Mesenteric fat pad (tissue), 1 donor: ENCODE results near the gene CACNA2D1. TPM values are rescaled to one million over a fixed set of nuclear protein-coding genes. Genes with fewer than 3 reads are reported as not detected.
"Not testable (repeated sequence)": the region's sequence is repeated elsewhere in the genome, so short reads cannot be mapped to it uniquely, and the experiment has no call there.

Experiments used
- DNase-seq: peaks from one replicate; pipeline ENCODE4 v3.0.0-alpha.2; 2020; ENCODE audit warnings: low spot score
- total RNA-seq: library from RNA; stranded (reverse); fragmentation: NEBNext Ultra II Directional; extraction: Animal tissue kit (Norgen Biotek cat#: 25700); gene quantifications from one replicate; pipeline ENCODE4 v1.2.1, GENCODE V29; 2021
- donor health status: DM: yes; HTN: yes; CAD: no.

CACNA2D1 gene
- total RNA-seq, 1 donor from 2014 or later: 33.5 TPM

DNA sequence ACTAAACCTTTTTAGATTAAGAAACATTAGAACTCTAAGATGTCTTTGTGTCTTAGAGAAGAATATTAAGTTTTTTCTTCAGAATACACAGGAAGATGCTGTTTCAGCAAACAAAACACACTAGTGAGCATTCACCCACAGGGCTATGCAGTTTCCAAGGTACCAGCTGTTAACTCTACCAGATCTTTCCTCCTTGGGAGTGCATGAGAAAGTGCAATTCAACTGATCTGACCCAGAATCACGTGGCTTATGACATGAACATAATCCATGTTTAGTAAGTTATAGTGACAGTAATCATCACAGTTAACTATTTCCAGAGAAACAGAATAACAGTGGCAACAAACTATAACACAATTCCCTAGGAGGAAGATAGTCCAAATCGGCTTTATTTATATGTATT lies 270.7 kb downstream of the CACNA2D1 start:
- no peak for DNase-seq

GRCh38 chr7:82172017-82172416 lies 271.6 kb downstream of the CACNA2D1 start:
- no peak for DNase-seq

- DNase-seq: no peak
Observed at GRCh38 chr7:82167558-82168314, 275.8 kb downstream of the CACNA2D1 start.

DNA sequence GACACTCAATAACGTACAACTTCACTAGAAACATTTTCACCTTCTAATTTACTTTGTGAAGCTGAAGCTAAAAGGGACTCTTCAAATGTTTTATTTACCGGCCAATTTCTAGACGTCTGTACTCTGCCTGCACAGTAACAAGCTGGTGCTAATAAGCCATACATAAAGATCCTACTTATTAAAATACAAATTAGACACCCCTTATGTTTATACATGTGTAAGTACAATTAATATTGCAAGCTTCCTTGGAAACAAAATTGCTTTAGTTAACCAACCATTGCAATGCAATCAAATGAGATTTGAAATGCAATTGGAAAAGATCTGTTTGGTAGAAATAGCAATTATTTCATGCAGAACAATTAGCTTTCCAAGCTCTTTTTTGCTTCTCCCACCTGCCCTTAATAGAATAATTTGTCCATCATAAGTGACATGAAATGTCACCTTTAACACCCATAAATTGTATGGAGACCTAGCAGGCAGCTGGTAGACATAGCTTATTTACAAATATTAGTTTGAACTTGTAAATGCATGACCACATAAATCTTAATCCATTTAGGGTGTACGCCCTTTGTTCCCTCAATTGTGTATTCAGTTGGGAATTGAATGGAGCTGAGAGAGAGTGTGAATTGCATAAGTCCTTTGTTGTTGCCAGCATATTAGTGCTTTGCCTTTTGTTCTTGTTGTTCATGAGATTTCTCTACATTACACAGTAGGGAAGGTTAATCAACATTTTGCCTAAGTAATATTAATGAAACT lies 277.1 kb downstream of the CACNA2D1 start:
- no peak for DNase-seq

DNA sequence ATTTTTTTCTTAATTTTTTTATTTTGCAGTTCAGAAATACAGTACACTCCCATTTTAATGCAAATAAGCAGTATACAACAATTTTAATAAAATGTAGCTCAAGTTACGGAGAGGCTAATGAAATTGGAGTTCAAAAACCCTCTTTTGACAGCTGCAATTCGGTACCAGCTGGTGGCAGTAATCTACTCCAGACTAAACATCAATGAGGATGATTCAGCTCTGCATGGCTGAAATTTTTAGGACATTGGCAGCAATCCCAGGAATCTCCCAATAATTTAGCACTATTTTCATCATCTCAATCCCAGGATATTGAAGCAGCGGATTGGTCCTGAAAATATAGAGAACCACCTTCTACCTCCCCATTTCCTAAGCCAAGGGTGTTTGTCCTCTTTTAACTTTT lies 278.8 kb downstream of the CACNA2D1 start:
- DNase-seq: no peak

GRCh38 chr7:82164410-82164809 lies 279.2 kb downstream of the CACNA2D1 start:
- no peak for DNase-seq

GRCh38 chr7:82163586-82163985 lies 280.0 kb downstream of the CACNA2D1 start:
- DNase-seq: no peak

DNA sequence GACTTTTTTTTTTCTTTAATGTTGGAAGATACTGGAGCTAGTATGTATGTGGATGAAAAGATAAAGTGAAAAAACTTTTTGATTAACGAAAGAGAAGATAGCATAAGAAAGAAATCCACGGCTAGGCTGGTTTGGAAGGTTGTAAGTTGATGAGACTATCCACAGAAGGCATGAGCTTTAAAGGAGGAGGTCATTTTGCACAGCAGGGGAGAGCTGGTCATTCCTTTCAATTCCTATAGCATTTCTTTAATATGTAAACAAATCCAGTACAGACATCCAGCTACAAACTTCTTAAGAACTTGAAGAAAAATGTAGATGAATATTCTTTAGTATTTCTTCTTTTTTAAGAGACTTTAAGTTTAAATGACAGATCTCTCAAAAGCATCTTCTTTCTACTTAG lies 281.3 kb downstream of the CACNA2D1 start:
- no peak for DNase-seq

DNA sequence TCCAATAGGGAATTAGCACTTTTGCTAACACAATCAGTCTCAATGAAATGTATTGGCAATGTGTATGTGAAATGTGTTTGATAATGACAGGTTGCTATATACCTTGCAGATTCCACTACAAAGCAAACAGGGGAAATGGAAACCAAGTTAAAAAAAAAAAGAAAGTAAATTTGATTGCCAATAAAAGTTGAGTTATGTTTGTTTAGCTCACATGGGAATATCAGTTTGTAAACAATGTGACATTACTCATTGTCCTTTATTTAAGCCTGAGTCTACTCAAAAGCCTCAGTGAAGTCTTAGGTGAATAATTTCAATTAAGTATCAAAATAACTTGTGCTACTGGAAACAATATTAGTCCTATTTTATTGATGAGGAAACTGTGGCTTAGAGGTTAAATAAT lies 285.2 kb downstream of the CACNA2D1 start:
- no peak for DNase-seq

GRCh38 chr7:82156893-82157292 lies 286.7 kb downstream of the CACNA2D1 start:
- no peak for DNase-seq

DNA sequence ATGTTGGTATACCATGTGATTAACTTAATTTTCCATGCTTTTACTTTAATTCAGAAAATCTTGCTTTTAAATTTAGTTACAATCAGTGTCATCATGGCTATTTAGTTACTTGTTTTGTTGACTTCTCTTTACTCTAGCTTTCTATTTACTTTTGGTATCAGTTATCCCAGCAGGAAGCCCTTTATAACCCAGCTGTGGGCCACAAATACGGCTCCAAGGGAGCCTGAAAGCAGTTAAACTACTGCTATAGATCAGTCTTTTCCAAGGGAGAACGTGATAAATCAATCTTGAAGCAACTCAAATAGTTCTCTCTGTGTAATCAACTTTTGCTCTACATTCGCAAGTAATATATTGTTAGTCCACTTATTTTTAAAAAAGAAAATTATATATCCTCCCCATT lies 287.4 kb downstream of the CACNA2D1 start:
- DNase-seq: no peak

DNA sequence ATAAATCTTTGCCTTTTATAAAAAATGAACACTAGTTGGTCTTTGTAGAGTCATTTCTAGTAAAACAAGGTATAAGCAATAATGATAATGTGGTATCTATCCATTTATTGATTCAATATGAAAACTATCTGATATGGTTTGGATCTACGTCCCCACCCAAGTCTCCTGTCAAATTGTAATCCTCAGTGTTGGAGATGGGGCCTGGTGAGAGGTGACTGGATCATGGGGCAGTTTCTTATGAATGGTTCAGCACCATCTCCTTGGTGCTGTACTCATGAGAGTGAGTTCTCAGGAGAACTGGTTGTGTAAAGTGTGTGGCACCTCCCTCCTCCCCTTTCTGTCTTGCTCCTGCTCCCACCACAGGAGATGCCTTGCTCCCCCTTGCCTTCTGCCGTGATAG lies 288.8 kb downstream of the CACNA2D1 start:
- no peak for DNase-seq

- no peak for DNase-seq
Observed at GRCh38 chr7:82153776-82154175, 289.8 kb downstream of the CACNA2D1 start.

- DNase-seq: no peak
Observed at GRCh38 chr7:82152858-82153257, 290.7 kb downstream of the CACNA2D1 start.

DNA sequence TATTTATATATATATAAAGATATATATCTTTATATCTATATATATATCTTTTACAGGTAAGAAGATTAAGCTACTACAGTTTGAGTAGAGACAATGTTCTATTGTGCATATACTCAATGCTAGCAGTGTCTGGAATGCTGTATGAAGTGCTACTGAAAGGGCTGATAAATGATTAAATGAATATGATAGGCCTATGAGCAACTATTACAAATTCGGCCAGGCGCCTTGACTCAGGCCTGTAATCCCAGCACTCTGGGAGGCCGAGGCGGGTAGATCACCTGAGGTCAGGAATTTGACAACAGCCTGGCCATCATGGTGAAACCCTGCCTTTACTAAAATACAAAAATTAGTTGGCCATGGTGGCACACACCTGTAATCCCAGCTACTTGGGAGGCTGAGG lies 297.1 kb downstream of the CACNA2D1 start:
- no peak for DNase-seq

DNA sequence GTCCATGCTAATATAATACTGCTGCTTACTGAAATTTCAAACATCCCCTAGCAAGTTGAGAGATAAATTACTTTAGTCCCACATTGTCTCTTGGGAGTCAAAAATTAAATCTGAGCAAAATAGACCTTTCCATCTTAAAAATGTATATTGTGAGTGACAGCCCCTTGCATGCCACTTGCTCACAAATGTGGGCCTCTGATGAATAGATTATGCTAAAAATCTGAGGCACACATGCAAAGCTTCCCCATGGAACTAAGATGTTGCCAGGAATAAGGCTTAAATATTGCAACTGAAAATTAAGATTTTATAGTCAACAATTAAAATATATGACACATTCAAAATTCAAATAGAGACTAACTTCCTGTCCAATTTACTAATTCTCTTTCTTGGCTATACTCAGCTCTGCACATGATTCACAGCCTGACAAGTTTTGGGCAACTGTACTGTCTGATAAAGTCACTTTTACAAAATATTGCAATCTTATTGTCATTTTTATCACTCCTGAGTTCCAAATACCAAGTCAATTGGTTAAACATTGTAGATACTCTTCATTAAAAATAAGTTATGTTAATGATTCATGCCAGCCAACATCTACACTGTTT lies 301.2 kb downstream of the CACNA2D1 start:
- DNase-seq: no peak

DNA sequence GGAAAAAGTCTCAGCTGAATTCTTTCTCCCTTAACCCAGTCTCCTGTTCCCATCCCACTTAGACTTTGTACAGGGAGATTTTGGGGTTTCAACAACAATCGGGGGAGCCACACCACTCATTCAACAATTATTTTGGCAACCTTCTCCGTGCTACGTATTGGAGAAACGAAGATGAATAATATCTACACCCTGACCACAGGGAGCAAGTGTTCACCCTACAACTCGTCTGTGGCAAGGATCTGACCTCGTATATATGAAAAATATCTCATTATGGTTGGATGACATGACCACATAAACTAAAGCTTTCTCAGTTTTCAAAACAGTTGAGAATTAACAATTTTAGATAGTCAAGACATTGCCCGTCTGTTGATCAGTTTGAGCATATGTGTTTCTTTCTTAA lies 302.1 kb downstream of the CACNA2D1 start:
- no peak for DNase-seq

DNA sequence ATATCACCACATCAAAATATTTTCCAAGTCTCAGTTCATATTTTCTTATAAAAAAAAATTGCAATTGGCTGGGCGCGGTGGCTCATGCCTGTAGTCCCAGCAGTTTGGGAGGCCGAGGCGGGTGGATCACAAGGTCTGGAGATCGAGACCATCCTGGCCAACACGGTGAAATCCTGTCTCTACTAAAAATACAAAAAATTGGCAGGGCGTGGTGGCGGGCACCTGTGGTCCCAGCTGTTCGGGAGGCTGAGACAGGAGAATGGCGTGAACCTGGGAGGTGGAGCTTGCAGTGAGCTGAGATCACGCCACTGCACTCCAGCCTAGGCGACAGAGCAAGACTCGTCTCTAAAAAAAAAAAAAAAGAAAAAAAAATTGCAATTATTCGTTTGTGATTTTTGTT lies 303.0 kb downstream of the CACNA2D1 start:
- not testable (repeated sequence) for DNase-seq

DNA sequence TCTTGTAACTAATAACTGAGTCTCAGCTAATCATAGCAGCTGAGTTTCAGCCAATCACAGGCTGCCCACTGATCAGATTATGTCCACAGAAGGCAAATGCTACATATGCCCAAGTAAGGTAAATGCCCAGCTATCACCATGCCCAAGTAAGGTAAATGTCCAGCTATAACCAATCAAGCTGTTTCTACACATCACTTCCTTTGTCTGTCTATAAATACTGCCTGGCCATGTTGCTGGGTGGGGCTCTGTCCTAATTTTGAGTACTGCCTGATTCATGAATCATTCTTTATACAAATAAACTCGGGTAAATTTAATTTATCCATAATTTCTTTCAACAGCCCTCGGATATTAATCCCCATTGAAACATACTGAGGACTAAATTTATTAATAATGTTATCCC lies 312.4 kb downstream of the CACNA2D1 start:
- DNase-seq: no peak

GRCh38 chr7:82129091-82129490 lies 314.5 kb downstream of the CACNA2D1 start:
- no peak for DNase-seq

DNA sequence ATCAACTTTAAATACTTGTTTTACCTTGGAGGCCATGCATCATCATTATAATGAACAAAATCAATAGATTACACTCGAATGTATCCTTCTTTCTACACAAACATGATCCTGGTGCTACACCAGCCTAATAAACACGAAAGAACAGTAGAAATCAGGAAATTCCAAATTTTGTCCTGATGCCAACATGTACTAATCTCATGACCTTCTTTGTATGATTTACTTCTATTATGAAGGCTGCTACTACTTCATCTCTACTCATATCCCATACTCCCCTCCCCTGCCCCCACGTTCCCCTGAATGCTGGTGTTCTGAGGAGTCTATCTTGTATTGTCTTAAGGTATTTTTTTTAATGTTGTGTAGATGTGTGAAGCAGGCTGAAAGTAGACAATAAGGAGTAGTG lies 315.0 kb downstream of the CACNA2D1 start:
- no peak for DNase-seq

- no peak for DNase-seq
Observed at GRCh38 chr7:82126576-82126975, 317.0 kb downstream of the CACNA2D1 start.
